B cell (primary cell): ENCODE measurements around the gene NDOR1. TPM values are rescaled to one million over a fixed set of nuclear protein-coding genes. Genes with fewer than 3 reads are reported as not detected.

Source experiments
- ATAC-seq: fragments of 200-7000 bp; cut with Tn5 transposase; one replicate; pipeline ENCODE4 v1.10.0; 2021; ENCODE audit warnings: low read depth, mild to moderate bottlenecking, moderate number of reproducible peaks, moderate library complexity
- CTCF ChIA-PET: fragments of 350-600 bp; sonication (Branson Sonifier 250); formaldehyde crosslinking; loops from one replicate; lab custom pipeline; 2021; ENCODE audit warnings: antibody characterized with exemption, inconsistent platforms; lab: Charles Lee
- POLR2A ChIA-PET: fragments of 350-600 bp; sonication (Branson Sonifier 250); formaldehyde crosslinking; loops from one replicate; lab custom pipeline; 2021; ENCODE audit warnings: antibody characterized with exemption; lab: Charles Lee
- DNase-seq: peaks from one replicate; pipeline ENCODE4 v3.0.0; 2013
- H2AFZ ChIP-seq: 2 replicates; pipeline ENCODE4 v1.6.1; 2012; ENCODE audit warnings: mild to moderate bottlenecking, low read depth, low read length; ENCODE audit not compliant: insufficient read depth, poor library complexity, severe bottlenecking
- H3K27ac ChIP-seq, 2 donors: 1 replicate in 1 of 2; 2 replicates in 1 of 2; pipeline ENCODE4 v1.5.1; 2012 to 2013; ENCODE audit warnings: low read length in 2 of 2, mild to moderate bottlenecking in 2 of 2, moderate library complexity in 1 of 2
- H3K27me3 ChIP-seq, 4 experiments: fragments of 200-600 bp in 1 of 4; sonication (generic) in 1 of 4; replicated peaks in 1 of 4; 1 replicate in 2 of 4; 2 replicates in 2 of 4; pipeline versions ENCODE4 v1.6.1 to v1.7.0; 2013 to 2016; ENCODE audit warnings: low read length in 3 of 4, mild to moderate bottlenecking in 2 of 4, mixed read lengths in 1 of 4, moderate library complexity in 1 of 4; ENCODE audit not compliant: insufficient read depth in 4 of 4, control insufficient read depth in 3 of 4; ENCODE audit errors: control extremely low read depth in 1 of 4
- H3K36me3 ChIP-seq, 2 experiments: replicated peaks in 1 of 2; 1 replicate in 1 of 2; 2 replicates in 1 of 2; pipeline versions ENCODE4 v1.6.1 to v1.7.1; 2013; ENCODE audit warnings: low read length in 1 of 2; ENCODE audit not compliant: insufficient read depth in 2 of 2, control insufficient read depth in 1 of 2; ENCODE audit errors: control extremely low read depth in 1 of 2, extremely low read depth in 1 of 2
- H3K4me1 ChIP-seq, 2 donors: fragments of 200-600 bp in 1 of 2; sonication (generic) in 1 of 2; 1 replicate in 1 of 2; 2 replicates in 1 of 2; pipeline versions ENCODE4 v1.5.1 to v1.6.1; 2013 to 2017; ENCODE audit warnings: low read length in 2 of 2; ENCODE audit not compliant: control insufficient read depth in 2 of 2, insufficient read depth in 2 of 2
- H3K4me2 ChIP-seq: replicated peaks from 2 replicates; pipeline ENCODE3; 2012; ENCODE audit warnings: mild to moderate bottlenecking, low read depth, low read length; ENCODE audit not compliant: poor library complexity, severe bottlenecking
- H3K4me3 ChIP-seq, 5 experiments: fragments of 200-600 bp in 1 of 5; sonication (generic) in 1 of 5; 1 replicate in 3 of 5; 2 replicates in 2 of 5; pipeline versions ENCODE4 v1.5.1 to v1.7.0; 2011 to 2016; ENCODE audit warnings: low read length in 4 of 5, mild to moderate bottlenecking in 4 of 5, low read depth in 2 of 5, control low read depth in 1 of 5, moderate library complexity in 1 of 5; ENCODE audit not compliant: insufficient read depth in 1 of 5; ENCODE audit errors: control extremely low read depth in 1 of 5, extremely low read depth in 1 of 5
- H3K79me2 ChIP-seq: fragments of 200-600 bp; sonication (generic); one replicate; pipeline ENCODE4 v1.6.0; 2016; ENCODE audit warnings: low read length; ENCODE audit not compliant: control insufficient read depth, insufficient read depth
- H3K9ac ChIP-seq: fragments of 200-600 bp; sonication (generic); 2 replicates; pipeline ENCODE4 v1.6.1; 2017; ENCODE audit warnings: mild to moderate bottlenecking, low read length, moderate library complexity
- H3K9me3 ChIP-seq, 3 donors: one replicate each; pipeline versions ENCODE4 v1.6.1 to v1.7.1; 2013; ENCODE audit warnings: low read length in 2 of 3; ENCODE audit not compliant: control insufficient read depth in 2 of 3, insufficient read depth in 1 of 3; ENCODE audit errors: control extremely low read depth in 1 of 3
- H4K20me1 ChIP-seq: 2 replicates; pipeline ENCODE4 v1.6.0; 2012; ENCODE audit warnings: mild to moderate bottlenecking, low read length; ENCODE audit not compliant: insufficient read depth, control insufficient read depth, poor library complexity, severe bottlenecking
- H3K27ac Mint-ChIP-seq: one replicate; pipeline ENCODE4 v1.8.0; 2021; ENCODE audit warnings: mixed read lengths
- H3K27me3 Mint-ChIP-seq: one replicate; pipeline ENCODE4 v1.8.0; 2021; ENCODE audit warnings: mixed read lengths
- H3K4me1 Mint-ChIP-seq: one replicate; pipeline ENCODE4 v1.8.0; 2021; ENCODE audit warnings: mixed read lengths
- H3K4me3 Mint-ChIP-seq: one replicate; pipeline ENCODE4 v1.8.0; 2021; ENCODE audit warnings: mixed read lengths
- H3K9me3 Mint-ChIP-seq: one replicate; pipeline ENCODE4 v1.8.0; 2022; ENCODE audit warnings: mixed read lengths; ENCODE audit not compliant: insufficient read depth
- EZH2 ChIP-seq: IDR thresholded peaks from 2 replicates; pipeline ENCODE4 v1.6.1; 2012; ENCODE audit warnings: borderline replicate concordance, low read depth, mild to moderate bottlenecking, moderate library complexity, low read length; ENCODE audit not compliant: insufficient read depth, poor library complexity, severe bottlenecking
- WGBS: methylation state at CpG from one replicate; pipeline ENCODE4 v1.1.5; 2013; ENCODE audit warnings: missing lambda C conversion rate; ENCODE audit not compliant: insufficient coverage; 5-methylcytosine and 5-hydroxymethylcytosine counted together
- intact Hi-C: fragments of 100-400 bp; cut with micrococcal nuclease; formaldehyde crosslinking; loops from one replicate; pipeline ENCODE4 v1.10.0; 2022
- polyA plus RNA-seq: library from polyadenylated mRNA; depleted of rRNA; stranded (reverse); fragments of >200 nt; gene quantifications from 2 replicates; pipeline ENCODE4 v1.2.3, GENCODE V29; 2012
- total RNA-seq, 2 donors: library from RNA; stranded (reverse); fragments of 120-200 nt in 1 of 2; gene quantifications; 1 replicate in 1 of 2; 2 replicates in 1 of 2; pipeline versions ENCODE4 v1.2.3 to v1.2.4, GENCODE V29; 2013 to 2022
- TF ChIP-seq, protein P1 (sequence below): fragments of 200-600 bp; IDR thresholded peaks from one replicate; pipeline ENCODE4 v1.8.0; 2022; ENCODE audit warnings: antibody characterized with exemption, mild to moderate bottlenecking

Gene NDOR1
- total and polyA plus RNA-seq, 2 donors (not counting 1 experiment from before 2014, with no cell fraction given): 36.4 to 40.9 TPM

GRCh38 chr9:137230705-137231371 lies 25.3 kb downstream of the NDOR1 start, which contains the start of gene SLC34A3:
Gene SLC34A3, plus strand, starts transcription at chr9:137230901. Its CDS starts 802 bp downstream, at chr9:137231703.
- 83% methylated on average over 13 of the region's 14 CpGs for WGBS
- no peak for ATAC-seq
- intact Hi-C loops: no loop called here
- CTCF ChIA-PET: interaction anchor here (0.9 to 1.2 kb wide), 2 partner anchors 112 to 135 kb away, joined by 3 to 4 read pairs; no protein-coding TSS in a partner anchor
- Histone ChIP-seq H3K4me3 (no peak within 1 kb of the TSS), H3K27me3 (peaks cover 0 to 38% (median 2%) of the 10 kb centered on the region in 4 experiments), H3K9ac (no peak within 1 kb of the TSS), H2AFZ (no peak within 1 kb of the TSS), H3K27ac (no peak within 1 kb of the TSS), H3K4me2 (no peak within 1 kb of the TSS), H3K79me2 (peaks cover under 1% of the 10 kb centered on the region), H4K20me1 (no peaks in the 10 kb centered on the region), H3K36me3 (no peaks in the 10 kb centered on the region), H3K4me1 (peaks cover 21 to 26% of the 10 kb centered on the region in 2 donors), H3K9me3 (peaks cover 0 to 3% (median 0%) of the 10 kb centered on the region in 3 donors)
- Mint-ChIP-seq H3K4me1 (peaks cover 19% of the 10 kb centered on the region), H3K27ac (no peak within 1 kb of the TSS), H3K27me3 (peaks cover 4% of the 10 kb centered on the region), H3K4me3 (no peak within 1 kb of the TSS), H3K9me3 (no peaks in the 10 kb centered on the region)
- TF ChIP-seq EZH2: no peak
- TF ChIP-seq, protein P1, sequence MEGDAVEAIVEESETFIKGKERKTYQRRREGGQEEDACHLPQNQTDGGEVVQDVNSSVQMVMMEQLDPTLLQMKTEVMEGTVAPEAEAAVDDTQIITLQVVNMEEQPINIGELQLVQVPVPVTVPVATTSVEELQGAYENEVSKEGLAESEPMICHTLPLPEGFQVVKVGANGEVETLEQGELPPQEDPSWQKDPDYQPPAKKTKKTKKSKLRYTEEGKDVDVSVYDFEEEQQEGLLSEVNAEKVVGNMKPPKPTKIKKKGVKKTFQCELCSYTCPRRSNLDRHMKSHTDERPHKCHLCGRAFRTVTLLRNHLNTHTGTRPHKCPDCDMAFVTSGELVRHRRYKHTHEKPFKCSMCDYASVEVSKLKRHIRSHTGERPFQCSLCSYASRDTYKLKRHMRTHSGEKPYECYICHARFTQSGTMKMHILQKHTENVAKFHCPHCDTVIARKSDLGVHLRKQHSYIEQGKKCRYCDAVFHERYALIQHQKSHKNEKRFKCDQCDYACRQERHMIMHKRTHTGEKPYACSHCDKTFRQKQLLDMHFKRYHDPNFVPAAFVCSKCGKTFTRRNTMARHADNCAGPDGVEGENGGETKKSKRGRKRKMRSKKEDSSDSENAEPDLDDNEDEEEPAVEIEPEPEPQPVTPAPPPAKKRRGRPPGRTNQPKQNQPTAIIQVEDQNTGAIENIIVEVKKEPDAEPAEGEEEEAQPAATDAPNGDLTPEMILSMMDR: no peak
- DNase-seq: no peak
- POLR2A ChIA-PET: no interaction called here
